NCI-H146 (cell line): ENCODE results near the gene UCP3.

Source experiments
- DNase-seq: peaks from one replicate; lab custom pipeline; 2025; lab: John Stamatoyannopoulos, UW

The UCP3 gene

DNA sequence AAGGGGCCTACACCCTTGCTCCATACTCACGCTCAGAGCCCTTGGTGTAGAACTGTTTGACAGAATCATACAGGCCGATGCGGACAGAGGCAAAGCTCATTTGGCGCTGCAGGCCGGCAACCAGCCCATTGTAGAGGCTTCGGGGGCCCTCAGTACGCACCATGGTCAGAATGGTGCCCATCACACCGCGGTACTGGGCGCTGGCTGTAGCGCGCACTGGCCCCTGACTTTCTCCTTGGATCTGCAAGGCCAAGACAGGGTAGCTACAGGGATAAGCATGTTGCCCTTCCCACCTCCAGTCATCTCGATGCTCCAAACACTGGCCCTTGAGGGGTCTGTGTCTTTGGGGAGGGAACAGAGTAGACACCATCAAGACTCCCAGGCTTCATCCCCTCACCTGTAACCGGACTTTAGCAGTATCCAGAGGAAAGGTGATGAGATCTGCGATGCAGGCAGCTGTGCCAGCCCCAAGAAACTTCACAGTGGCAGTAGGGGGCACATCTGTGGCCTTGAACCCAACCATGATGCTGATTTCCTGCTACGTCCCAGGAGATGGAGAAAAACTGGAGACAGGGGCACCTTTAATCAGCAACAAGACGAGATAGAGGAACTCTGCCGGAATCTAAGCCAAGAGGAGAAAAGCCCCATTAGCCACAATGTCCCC is 30.9 kb downstream of the UCP3 start:
- DNase-seq: no peak

DNA sequence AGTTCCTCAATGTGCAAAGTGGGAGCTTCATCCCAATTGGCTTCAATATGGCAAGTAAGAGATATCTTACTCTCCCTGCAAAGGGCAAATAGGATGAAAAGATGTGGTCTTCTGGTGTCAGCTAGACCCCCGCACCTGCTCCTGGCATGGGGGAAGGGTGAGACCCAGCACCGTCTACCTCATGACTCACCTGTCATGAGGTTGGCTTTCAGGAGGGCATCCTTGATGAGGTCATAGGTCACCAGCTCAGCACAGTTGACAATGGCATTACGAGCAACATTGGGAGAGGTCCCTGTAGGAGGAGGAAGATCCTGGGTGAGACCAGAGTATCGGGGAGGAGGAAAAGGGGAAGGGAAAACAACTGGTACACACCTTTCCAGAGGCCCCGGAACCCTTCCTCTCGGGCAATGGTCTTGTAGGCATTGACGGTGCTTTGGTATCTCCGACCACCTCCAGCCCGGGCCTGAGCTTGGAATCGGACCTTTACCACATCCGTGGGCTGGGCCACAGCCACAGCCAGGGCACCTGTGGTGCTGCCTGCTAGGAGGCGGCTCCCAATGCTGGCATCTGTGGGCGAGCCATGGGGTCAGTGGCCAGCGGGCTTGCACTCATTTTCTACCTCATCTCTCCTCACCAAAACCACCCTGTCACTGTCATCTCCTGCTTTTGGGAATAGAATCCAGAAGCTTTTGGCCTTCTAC is 32.3 kb downstream of the UCP3 start:
- no peak for DNase-seq

DNA sequence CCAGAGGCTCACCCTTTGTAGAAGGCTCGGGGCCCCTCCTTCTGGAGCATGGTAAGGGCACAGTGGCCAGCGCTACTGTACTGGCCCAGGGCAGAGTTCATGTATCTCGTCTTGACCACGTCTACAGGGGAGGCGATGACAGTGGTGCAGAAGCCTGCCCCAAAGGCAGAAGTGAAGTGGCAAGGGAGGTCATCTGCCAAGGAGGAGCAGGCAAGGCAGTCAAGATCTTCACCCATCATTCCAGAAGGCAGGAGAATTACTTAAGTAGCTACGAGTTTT is 33.5 kb downstream of the UCP3 start:
- no peak for DNase-seq

DNA sequence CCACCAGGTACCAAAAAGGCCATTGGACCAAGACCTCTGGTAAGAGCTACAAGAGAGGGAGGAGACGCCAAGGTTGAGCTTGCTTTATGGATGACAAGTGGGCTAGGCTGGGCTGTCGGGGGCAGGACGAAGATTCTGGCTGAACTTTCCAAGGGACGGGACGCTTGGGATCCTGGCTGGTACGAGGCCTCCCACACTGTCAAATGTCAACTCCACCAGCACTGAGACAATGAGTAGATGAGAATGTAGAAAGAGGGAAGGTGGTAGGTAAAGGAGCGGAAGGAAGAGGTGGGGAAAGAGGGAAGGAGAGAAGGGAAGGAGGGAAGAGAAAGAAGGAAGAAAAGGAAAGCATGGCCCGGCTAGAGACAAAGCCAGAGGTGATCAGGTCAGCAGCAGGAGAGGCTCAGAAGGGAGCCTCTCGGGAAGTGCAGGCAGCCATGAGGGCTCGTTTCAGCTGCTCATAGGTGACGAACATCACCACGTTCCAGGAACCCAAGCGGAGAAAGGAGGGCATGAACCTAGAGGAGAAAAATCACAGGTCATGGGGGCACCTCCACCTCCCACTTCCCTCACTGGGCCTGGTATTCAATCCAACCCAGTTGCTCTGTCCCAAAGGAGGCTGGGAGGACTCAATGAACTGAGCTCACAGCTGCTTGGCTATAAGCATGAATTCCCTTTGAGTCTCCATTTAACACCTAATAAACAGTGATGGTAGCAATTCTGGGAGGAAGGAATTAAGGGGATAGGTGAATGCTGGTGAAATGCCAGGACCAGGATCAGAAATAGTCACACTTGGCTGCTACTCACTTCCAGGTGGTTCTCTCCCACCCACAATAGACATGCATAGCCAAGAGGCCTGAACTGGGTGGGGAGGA is 34.0 kb downstream of the UCP3 start:
- no peak for DNase-seq

DNA sequence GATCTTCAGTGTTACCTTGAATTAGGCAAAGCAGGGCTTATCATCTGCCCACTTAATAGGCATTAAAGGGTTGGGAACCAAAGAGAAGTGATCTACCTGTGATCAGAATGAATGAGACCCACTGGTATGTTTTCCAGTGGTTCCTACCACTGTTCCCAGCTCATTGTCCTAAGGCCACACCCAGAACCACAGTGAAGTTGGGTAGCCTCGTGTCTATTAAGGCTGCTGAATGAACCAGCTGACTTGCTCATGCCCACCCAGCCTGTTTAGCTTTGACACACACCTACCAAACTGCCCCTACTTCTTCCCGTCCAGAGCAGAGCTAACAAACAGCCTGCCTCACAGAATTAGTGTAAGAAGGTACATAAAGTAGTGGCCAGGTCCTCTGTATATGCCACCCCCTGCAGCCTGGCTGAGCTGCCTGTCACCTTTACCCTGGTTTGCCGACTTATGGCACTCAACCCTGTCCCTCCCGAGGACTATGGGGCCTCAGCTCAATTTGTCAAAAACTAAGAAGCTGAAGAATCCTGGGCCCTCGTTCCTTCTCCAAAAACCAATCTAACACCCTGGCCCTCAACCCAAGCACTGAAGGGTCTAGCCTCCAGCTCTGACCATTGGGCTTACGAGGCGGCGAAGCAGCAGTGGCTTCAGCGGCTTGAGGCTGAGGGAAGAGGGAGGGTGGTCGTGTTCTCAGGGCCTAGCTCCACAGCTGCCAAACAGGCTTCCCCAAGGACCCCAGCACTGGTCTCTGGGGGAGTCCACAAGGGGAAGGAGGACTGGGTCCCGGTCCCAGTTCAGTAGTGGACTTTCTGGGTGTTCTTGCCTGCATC is 36.0 kb downstream of the UCP3 start:
- no peak for DNase-seq

DNA sequence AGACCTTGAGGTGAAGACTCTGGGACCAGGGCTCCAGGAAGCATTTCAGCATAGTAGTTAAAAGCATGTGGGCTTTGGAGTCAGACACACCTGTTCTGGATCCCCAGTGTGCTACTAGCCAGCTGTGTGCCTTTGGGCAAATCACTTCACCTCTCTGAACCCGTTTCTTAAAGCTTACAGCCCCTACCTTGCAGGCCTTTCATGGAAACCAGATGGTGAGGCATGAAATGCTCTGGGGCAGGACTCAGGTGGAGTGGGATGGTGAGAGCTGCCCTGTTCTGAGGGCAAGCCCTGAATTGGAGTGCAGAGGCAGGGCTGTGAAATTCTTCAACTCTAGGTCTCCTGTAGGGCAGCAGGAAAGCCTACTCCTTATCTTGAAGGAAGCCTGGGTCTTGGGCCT is 36.7 kb downstream of the UCP3 start:
- no peak for DNase-seq

DNA sequence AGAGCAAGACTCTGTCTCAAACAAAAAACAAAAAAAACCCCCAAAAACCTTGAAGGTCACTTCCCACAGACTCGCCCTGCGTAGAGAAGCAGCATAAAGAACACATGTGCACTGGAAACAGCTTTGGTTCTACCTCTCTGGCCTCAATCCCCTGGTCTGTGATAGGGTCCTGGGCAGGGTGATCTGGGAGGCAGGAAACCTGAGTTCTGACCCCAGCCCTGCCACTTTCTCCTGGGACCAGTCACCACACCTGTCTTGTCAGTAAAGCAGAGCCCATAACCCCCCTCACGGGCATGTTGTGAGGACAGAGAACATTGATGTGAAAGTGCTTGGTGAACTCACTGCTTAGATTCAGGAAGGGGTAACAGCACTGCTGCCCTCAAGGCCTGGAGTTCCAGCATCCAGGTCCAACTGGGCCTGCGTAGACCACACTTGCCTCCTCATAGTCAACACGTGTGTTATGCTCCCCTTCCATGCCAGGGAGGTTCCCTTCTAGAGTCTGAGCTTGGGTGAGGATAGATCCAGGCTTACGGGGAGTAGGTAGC is 37.6 kb downstream of the UCP3 start:
- no peak for DNase-seq

DNA sequence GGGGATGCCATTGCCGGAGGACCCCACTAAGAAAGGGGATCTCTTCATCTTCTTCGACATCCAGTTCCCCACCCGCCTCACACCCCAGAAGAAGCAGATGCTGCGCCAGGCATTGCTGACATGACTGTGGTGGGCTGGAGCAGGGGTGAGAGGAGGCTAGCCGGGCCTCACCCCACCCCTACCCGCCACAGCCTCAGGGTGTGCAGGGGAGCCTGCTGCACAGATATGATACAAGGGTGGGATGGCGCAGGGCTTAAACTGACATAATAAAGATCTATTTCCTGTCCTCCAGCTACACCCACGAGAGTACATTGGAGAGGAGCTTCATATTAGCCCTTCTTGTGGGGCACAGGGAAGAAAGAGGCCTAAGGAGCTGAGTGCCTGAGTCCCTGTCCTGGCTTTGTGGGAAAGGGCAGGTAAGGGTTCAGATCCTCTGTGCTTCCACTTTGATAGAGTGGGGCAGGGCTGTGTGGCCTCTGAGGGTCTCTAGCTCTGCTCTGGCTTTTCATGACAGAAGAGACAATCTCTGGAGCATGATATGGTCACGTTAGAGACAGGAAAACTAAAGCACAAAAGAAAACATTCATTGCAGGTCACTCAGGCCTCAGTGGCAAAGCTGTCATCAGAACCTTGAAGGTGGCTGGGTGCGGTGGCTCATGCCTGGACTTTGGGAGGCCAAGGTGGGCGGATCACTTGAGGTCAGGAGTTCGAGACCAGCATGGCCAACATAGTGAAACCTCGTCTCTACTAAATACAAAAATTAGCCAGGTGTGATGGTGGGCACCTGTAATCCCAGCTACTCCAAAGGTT is 38.7 kb downstream of the UCP3 start:
- DNase-seq: no peak

DNA sequence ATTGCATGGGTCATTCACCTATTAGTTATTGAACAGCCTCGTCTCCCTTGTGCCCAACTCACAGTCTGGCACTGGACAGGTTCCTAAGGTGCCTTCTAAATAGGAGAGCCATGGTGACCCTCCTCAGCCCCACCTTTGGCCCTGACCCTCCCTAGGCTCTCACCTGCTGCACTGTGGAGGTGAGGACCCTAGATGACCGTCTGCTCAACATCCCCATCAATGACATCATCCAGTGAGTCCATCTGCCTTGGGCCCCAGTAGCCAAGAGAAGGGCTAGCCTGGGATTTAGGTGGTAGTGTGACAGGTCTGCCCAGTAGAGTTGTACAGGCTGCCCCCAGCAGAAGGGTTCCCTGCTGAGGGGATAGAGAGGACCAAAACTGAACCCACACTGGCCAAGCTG is 39.8 kb downstream of the UCP3 start:
- no peak for DNase-seq

DNA sequence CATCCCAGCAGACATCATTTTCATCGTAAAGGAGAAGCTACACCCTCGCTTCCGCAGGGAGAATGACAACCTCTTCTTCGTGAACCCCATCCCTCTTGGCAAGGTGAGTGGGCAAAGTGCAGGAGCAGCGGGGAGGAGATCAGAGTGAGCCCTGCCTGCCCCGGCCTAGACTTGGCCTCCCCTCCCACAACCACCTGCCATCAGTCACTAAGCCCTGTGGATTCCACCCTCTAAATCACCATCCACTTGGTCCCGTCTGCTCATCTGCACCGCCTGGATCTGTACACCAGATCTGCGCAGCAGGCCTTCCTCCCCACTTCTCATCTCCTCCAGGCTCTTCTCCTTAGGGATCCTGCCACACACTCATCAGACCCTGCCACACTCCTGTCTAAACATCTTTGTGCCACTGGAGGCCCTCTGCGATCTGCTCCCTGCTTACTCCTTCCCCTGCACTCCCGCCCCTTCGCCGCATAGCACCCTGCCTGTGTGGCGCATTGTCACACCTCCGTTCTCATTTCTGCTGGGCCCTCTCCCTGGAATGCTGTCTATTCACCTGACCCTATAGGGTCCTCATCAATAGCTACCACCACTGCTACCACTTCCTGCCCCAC is 40.4 kb downstream of the UCP3 start:
- DNase-seq: no peak

DNA sequence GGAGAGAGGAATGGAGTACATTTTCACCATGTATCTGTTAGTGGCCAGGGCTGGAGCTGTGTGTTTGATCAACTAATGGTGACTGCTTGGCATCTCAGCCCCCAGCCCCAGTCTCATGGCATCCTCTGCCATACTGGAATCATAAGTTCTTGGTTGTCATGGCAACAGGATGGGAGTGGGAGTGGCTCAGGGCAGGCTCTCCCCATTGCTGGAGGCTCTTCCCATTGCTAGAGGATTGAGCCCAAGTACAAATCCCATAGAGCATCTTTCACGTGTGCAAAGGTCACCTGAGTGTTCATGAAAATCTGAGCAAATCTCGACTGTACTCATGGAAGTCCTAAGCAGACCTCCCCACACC is 43.1 kb downstream of the UCP3 start:
- DNase-seq: no peak

DNA sequence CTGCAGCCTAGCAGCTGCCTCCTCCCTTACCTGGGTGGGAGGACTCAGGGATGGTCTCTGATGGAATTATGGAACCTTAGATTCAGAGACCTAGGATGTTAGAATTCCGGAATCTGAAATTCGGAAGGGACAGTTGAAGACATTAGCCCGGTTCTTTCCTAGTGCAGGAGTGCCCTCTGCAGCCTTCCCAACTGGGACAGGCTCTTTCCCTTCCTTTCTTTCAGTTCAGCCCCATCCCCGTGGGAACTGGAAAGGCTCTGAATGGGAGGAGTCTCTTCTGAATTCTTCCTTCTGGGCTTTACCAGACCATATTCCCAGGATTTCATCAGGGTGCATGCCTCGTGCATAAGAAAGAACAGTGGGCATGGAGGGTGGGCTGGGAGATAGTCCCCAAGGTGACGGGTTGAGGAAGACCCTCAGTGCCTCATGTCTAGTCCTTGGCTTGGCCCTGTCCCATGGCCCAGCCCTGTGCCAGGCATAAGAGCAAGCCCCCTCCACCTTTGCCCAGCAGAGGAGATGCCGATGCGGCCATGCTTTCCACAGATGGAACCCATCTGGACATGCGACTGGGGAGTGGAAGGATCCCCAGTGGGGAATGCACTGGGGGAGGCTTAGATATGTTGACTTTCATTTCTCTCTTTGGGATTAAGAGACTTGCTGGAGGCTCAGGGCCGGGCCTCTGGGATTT is 43.7 kb downstream of the UCP3 start:
- no peak for DNase-seq

DNA sequence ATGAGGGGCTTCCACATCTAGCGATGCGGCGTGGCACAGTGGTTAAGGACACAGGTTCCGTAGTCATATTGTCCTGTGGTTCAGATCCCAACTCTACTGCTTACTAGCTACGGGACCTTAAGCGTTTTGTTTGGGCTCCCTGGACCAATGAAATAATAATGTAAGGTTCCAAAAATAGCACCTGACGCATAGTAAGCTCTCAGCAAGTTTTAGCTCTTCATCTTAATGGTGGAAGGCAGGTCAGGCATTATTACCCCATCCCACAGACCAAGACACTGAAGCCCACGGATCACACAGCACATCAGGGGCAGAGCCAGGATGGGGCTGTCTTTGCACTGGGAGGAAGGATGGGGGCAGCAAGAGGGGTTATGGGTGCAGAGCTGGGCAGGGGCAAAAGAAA is 45.0 kb downstream of the UCP3 start:
- no peak for DNase-seq

DNA sequence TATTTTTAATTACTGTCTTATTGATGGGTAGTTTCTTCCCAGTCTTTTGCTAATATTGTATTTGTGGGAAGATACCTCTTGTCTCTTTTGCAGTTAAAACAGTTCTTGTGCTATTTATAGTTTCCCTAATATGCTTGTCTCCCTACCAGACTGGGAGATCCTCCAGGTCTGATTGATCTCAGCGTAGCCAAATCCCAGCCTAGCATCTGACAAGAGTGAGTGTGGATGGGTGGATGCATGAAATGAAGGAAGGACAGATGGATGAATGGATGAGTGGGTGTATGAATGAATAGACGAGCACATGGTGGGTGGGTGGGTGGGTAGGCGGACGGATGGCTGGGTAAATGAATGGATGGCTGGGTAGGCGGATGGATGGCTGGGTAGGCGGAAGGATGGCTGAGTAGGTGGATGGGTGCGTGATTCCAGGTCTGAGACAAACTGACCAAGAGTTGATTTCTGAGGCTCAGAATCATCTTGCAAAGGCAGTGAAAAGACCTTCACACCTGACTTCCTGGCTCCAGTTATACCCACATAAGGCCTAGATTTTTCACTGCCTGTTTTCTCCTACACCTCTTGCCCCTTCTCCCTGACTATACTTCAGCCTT is 46.7 kb downstream of the UCP3 start:
- DNase-seq: no peak

DNA sequence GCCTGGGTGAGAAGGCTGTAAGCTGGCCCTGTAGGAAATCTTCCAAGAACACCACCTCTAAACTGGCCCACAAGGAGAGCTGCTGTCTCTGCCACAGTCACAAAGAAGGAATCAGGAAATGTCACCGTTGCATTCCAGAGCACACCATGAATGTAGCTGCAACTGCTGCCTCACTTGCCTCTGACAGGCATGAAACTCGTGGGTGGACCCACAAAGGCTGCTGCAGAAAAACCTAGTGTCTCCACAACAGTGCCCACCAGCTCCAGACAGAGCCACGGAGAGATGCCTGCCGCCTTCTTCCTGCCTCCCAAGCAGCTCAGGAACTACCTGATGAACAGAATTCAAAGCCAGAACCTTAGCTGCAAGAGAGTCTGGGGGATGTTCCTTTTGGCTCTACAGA is 47.6 kb downstream of the UCP3 start:
- no peak for DNase-seq

DNA sequence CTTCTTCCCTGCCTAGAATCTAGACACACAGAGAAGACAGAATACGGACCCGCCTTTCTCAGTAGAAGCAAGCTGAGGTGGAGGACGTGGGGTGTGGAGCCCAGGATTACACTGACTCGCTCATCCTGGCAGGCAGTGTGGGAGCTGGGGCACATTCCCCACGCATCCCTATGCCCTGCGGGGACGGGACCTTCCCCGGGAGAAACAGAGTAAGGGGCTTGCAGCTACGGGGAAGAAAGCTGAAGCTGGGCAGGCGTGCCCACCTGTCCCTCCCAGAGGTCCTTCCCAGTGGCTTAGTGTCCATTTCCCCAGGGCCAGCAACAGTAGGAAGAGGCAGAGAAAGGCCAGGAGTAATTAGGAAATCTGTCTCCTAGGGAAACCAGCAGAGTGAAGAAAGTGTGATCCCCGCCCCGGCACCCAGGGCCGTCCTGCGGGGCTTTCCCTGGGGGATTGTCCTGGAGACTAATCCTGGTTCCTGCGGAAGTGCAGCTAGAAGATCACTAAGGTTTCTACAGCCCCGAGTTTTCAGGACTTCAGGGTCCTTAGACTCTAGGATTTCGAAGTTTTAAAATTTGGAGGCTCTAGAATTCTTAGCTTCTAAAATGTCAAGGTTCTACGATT is 50.3 kb downstream of the UCP3 start:
- DNase-seq: no peak

DNA sequence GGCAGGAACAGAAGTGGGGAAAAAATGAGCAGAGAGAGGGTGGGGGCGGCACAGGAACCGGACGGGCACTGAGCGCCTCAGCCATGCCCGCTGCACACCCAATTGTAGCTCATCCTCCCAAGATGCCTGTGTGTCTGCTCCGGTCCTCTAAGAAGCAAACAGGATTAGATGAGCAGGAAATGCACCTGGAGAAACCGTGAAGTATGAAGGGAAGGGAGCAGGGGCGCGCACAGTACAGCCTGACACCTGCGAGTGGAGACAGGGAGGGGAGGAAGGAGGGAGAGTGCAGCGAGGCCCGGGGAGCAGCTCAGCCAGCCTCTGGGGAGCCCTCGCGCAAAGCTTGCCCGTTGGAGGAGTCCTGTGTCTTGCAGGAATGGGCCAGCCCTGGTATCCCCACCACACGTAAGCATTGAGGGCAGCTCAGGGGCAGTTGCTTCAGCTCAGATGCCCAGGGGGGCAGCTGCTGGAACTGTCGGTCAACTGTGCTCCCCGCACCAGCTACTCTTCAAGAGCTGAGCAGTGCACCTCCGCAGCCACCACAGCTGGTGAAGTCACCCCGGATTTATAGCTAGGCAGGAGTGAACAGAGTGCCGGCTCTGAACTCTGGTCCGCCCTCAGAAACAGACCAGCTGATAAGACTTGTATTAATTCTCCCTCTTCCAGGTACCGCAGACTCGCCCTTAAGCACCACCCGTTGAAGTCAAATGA is 51.1 kb downstream of the UCP3 start:
- DNase-seq: no peak

DNA sequence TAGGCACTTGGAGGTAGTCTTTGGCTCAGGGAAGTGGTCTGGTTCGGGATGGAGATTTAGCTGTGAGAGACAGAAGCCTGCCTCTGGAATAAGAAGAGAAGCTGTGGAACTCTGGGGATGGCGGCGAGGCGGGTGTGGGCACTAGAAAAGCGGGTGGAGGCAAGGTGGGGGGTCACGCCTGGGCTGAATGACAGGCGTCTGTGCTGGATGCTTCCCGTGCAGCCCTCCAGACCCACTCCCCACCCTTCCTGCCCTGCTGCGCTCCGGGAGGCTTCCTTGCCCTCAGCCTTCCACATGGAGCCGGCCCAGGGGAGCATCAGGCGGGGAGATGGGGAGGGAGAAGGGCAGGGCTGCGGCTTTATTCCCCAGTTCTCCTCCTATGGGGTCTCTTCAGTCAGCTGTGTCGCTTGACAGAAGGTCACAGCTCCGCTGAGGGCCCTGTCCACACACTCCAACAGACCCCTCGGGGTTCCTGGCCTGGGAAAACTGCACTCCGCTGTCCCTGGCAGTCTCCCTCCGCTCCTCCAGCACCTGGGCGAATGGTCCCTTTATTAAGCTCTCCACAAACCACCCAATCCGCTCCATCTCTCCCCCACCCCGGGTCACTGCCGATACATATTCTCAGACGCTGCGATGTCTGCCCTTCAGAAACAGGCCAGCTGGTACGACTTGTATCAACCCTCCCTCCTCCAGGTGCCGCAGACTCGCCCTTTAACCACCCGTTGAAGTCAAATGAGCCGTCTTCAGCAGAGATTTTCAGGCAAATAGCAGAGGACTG is 51.8 kb downstream of the UCP3 start:
- DNase-seq: no peak
